ENCODE data around the gene CMTM5.

- no peak for TF ChIP-seq CTCF (conservative IDR thresholded peaks at IDR 0.05)
- TF ChIP-seq ZFX (IDR thresholded peaks at IDR 0.05): no peak
Measured at GRCh38 chr14:23421594-23421993, 44.7 kb downstream of the CMTM5 start.
